ENCODE data around the gene STAMBPL1. TPM values are rescaled to one million over a fixed set of nuclear protein-coding genes. Genes with fewer than 3 reads are reported as not detected.

The STAMBPL1 gene
- total and polyA plus RNA-seq, 2 donors (not counting 1 experiment from before 2014, with no cell fraction given): 45.6 to 72.5 TPM

GRCh38 chr10:88877298-88877697 lies 2.7 kb upstream of the STAMBPL1 start:
- H3K4me3 ChIP-seq (replicated peaks in 1 of 4; ENCODE audit: control extremely low read depth in 1 of 4, insufficient read depth in 1 of 4, low read depth in 3 of 4, low read length in 4 of 4): no peak overlapping the region
- no peak overlapping the region for H2AFZ ChIP-seq (ENCODE audit: low read length)
- H3K9ac ChIP-seq (ENCODE audit: insufficient read depth, low read length): no peak overlapping the region
- TF ChIP-seq, protein P1, sequence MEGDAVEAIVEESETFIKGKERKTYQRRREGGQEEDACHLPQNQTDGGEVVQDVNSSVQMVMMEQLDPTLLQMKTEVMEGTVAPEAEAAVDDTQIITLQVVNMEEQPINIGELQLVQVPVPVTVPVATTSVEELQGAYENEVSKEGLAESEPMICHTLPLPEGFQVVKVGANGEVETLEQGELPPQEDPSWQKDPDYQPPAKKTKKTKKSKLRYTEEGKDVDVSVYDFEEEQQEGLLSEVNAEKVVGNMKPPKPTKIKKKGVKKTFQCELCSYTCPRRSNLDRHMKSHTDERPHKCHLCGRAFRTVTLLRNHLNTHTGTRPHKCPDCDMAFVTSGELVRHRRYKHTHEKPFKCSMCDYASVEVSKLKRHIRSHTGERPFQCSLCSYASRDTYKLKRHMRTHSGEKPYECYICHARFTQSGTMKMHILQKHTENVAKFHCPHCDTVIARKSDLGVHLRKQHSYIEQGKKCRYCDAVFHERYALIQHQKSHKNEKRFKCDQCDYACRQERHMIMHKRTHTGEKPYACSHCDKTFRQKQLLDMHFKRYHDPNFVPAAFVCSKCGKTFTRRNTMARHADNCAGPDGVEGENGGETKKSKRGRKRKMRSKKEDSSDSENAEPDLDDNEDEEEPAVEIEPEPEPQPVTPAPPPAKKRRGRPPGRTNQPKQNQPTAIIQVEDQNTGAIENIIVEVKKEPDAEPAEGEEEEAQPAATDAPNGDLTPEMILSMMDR (conservative IDR thresholded peaks at IDR 0.05 in 1 of 2, IDR thresholded peaks at IDR 0.05 in 1 of 2; ENCODE audit: low read depth in 1 of 2, low read length in 2 of 2): no peak
- TF ChIP-seq EZH2 (IDR thresholded peaks at IDR 0.05; ENCODE audit: low read length, missing control alignments): no peak
- H3K79me2 ChIP-seq (ENCODE audit: control insufficient read depth, insufficient read depth, low read length): peaks cover 21% of the 10 kb centered on the region
- no peaks in the 10 kb centered on the region for H3K27me3 ChIP-seq (ENCODE audit: control insufficient read depth, insufficient read depth, low read length)
- H3K9me3 ChIP-seq (ENCODE audit: control insufficient read depth, insufficient read depth, low read depth, low read length): no peaks in the 10 kb centered on the region
- no peak for DNase-seq (ENCODE audit: low read depth in 2 of 2)
- H3K4me1 ChIP-seq (ENCODE audit: control insufficient read depth, extremely low read depth, insufficient read depth, low read length): peaks cover 6% of the 10 kb centered on the region
- no peaks in the 10 kb centered on the region for H4K20me1 ChIP-seq (ENCODE audit: control insufficient read depth, extremely low read depth, insufficient read depth, low read length)
- no peaks in the 10 kb centered on the region for H3K36me3 ChIP-seq (ENCODE audit: control insufficient read depth, insufficient read depth, low read length)
- H3K27ac ChIP-seq (ENCODE audit: insufficient read depth, low read length): no peak overlapping the region
- no peak overlapping the region for H3K4me2 ChIP-seq (ENCODE audit: extremely low read depth, insufficient read depth, low read length)

DNA sequence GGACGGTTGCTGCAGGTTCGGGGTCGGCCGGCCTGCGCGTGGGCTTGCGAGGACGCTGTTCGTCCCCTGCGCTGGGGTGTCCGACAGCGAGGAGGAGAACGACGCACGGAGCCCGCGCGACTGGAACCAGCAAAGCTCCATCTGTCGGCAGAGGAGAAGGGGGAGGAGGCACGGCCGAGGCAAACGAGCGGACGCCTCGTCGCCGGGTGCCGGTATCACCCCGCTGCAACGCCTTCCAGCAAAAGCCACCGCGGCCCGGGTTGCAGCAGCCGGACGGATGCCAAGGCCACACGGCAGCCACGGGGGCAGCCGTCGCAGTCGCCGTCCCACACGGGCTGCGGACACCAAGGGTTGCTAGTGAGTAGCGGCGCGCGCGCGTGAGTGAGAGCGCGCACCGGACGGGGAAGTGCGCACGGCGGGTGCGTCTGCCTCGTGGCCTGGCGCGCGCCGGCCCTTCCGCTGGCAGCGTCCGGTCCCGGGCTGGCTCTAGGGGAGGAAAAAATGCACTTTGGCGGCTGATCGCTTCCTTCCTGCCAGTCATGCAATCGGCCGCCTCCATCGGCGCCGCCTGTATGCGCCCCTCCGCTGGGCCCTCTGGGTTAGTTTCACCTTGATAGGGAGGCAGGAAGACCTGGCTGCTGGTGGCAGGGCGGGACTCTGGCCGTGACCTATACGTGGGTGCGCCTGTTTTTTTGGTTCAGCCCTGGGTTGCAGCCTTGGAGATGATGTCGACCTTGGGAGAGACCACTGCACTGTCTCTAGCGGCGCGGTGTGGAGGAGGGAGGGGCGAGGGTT lies 434 bp downstream of the STAMBPL1 start:
- Histone ChIP-seq H3K4me1 (ENCODE audit: control insufficient read depth, extremely low read depth, insufficient read depth, low read length) (peaks cover 19% of the 10 kb centered on the region), H3K9me3 (ENCODE audit: control insufficient read depth, insufficient read depth, low read depth, low read length) (no peaks in the 10 kb centered on the region), H3K9ac (ENCODE audit: insufficient read depth, low read length) (peak overlapping the region; percentile 68), H3K36me3 (ENCODE audit: control insufficient read depth, insufficient read depth, low read length) (no peaks in the 10 kb centered on the region), H3K27ac (ENCODE audit: insufficient read depth, low read length) (peak overlapping the region; percentile 91), H3K27me3 (ENCODE audit: control insufficient read depth, insufficient read depth, low read length) (no peaks in the 10 kb centered on the region), H3K4me2 (ENCODE audit: extremely low read depth, insufficient read depth, low read length) (peak overlapping the region; percentile 98), H3K79me2 (ENCODE audit: control insufficient read depth, insufficient read depth, low read length) (peaks cover 49% of the 10 kb centered on the region), H2AFZ (ENCODE audit: low read length) (peak overlapping the region; percentile 18), H3K4me3 (replicated peaks in 1 of 4; ENCODE audit: control extremely low read depth in 1 of 4, insufficient read depth in 1 of 4, low read depth in 3 of 4, low read length in 4 of 4) (peak overlapping the region; percentile 73 to 89 (median 80)), H4K20me1 (ENCODE audit: control insufficient read depth, extremely low read depth, insufficient read depth, low read length) (no peaks in the 10 kb centered on the region)
- DNase-seq (ENCODE audit: low read depth in 2 of 2): peak; percentile 76 to 83
- TF ChIP-seq, protein P1 (conservative IDR thresholded peaks at IDR 0.05 in 1 of 2, IDR thresholded peaks at IDR 0.05 in 1 of 2; ENCODE audit: low read depth in 1 of 2, low read length in 2 of 2): peak in 1 of 2 donors; percentile 22
- TF ChIP-seq EZH2 (IDR thresholded peaks at IDR 0.05; ENCODE audit: low read length, missing control alignments): no peak

DNA sequence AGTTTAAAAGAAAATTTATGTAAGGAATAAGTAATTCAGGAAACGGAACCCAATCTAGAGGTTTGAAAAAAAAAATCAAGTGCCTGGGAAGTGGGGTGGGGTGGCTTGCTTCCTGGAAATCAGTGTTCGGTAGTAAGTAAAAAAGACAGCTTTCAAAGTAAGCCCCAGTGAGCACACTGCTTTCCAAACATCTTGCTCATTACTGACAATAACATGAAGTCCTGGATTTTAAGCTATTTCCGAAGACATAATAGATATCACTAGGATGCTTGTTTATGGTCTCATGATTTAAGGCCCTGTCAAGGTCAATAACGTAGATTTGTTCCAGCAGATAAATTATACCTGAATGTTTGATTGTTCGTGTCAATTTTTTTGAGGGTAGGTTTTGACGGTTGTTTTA lies 1.3 kb downstream of the STAMBPL1 start:
- H3K9me3 ChIP-seq (ENCODE audit: control insufficient read depth, insufficient read depth, low read depth, low read length): no peaks in the 10 kb centered on the region
- H3K4me3 ChIP-seq (replicated peaks in 1 of 4; ENCODE audit: control extremely low read depth in 1 of 4, insufficient read depth in 1 of 4, low read depth in 3 of 4, low read length in 4 of 4): peak overlapping the region; percentile 73 to 89 (median 79)
- TF ChIP-seq EZH2 (IDR thresholded peaks at IDR 0.05; ENCODE audit: low read length, missing control alignments): no peak
- TF ChIP-seq, protein P1 (conservative IDR thresholded peaks at IDR 0.05 in 1 of 2, IDR thresholded peaks at IDR 0.05 in 1 of 2; ENCODE audit: low read depth in 1 of 2, low read length in 2 of 2): no peak
- H3K4me2 ChIP-seq (ENCODE audit: extremely low read depth, insufficient read depth, low read length): peak overlapping the region; percentile 98
- DNase-seq (ENCODE audit: low read depth in 2 of 2): peak in 1 of 2 donors; percentile 29
- no peaks in the 10 kb centered on the region for H3K36me3 ChIP-seq (ENCODE audit: control insufficient read depth, insufficient read depth, low read length)
- peaks cover 57% of the 10 kb centered on the region for H3K79me2 ChIP-seq (ENCODE audit: control insufficient read depth, insufficient read depth, low read length)
- H3K4me1 ChIP-seq (ENCODE audit: control insufficient read depth, extremely low read depth, insufficient read depth, low read length): peaks cover 19% of the 10 kb centered on the region
- H3K27ac ChIP-seq (ENCODE audit: insufficient read depth, low read length): peak overlapping the region; percentile 91
- H2AFZ ChIP-seq (ENCODE audit: low read length): no peak overlapping the region
- peak overlapping the region; percentile 68 for H3K9ac ChIP-seq (ENCODE audit: insufficient read depth, low read length)
- H3K27me3 ChIP-seq (ENCODE audit: control insufficient read depth, insufficient read depth, low read length): no peaks in the 10 kb centered on the region
- no peaks in the 10 kb centered on the region for H4K20me1 ChIP-seq (ENCODE audit: control insufficient read depth, extremely low read depth, insufficient read depth, low read length)
